ENCODE data around the gene HINT3.

- TF ChIP-seq CTCF (conservative IDR thresholded peaks at IDR 0.05) (no peak), EZH2 (IDR thresholded peaks at IDR 0.05; ENCODE audit: low read depth) (no peak)
Measured at GRCh38 chr6:125944434-125944816, 12.1 kb upstream of the HINT3 start.

All from PC-9 (cell line).